Body of pancreas (tissue), 4 donors: ENCODE results near the gene TNFSF15. TPM values are rescaled to one million over a fixed set of nuclear protein-coding genes. Genes with fewer than 3 reads are reported as not detected.

Source experiments
- ATAC-seq: fragments of 150-250 bp; one replicate; pipeline ENCODE4 v1.9.1; 2016
- DNase-seq, 4 donors: peaks; one replicate each; pipeline ENCODE4 v3.0.0-alpha.2; 2019
- H3K27ac ChIP-seq, 4 donors: fragments of 200-600 bp; sonication (generic); 1 replicate in 3 of 4; 2 replicates in 1 of 4; pipeline versions ENCODE4 v1.5.1 to v1.6.1; 2016 to 2019; ENCODE audit warnings: mild to moderate bottlenecking in 1 of 4, mixed read lengths in 1 of 4, moderate library complexity in 1 of 4
- H3K27me3 ChIP-seq, 2 donors: fragments of 200-600 bp; sonication (generic); one replicate each; pipeline ENCODE4 v1.6.0; 2016; ENCODE audit warnings: mild to moderate bottlenecking in 1 of 2
- H3K36me3 ChIP-seq, 2 donors: fragments of 200-600 bp; sonication (generic); replicated peaks in 1 of 2; 2 replicates each; pipeline ENCODE4 v1.5.1; 2016; ENCODE audit warnings: low read depth in 2 of 2; ENCODE audit not compliant: insufficient read depth in 1 of 2
- H3K4me1 ChIP-seq: fragments of 200-600 bp; sonication (generic); one replicate; pipeline ENCODE4 v1.6.0; 2016
- H3K4me3 ChIP-seq, 2 donors: fragments of 200-600 bp; sonication (generic); 1 replicate in 1 of 2; 2 replicates in 1 of 2; pipeline ENCODE4 v1.5.1; 2016 to 2019
- H3K9me3 ChIP-seq, 3 donors: fragments of 200-600 bp; sonication (generic); 1 replicate in 2 of 3; 2 replicates in 1 of 3; pipeline ENCODE4 v1.5.1; 2016
- POLR2A ChIP-seq, 3 donors: fragments of 450-650 bp; IDR thresholded peaks; one replicate each; pipeline ENCODE4 v1.6.1; 2016; ENCODE audit warnings: antibody characterized with exemption in 3 of 3, mild to moderate bottlenecking in 2 of 3
- WGBS, 2 donors: methylation state at CpG; one replicate each; pipeline ENCODE4 v1.1.5; 2017; 5-methylcytosine and 5-hydroxymethylcytosine counted together
- intact Hi-C: fragments of 100-400 bp; cut with DNase I; formaldehyde crosslinking; loops from one replicate; pipeline ENCODE4 v1.15.1; 2023
- total RNA-seq, 2 donors: library from RNA; depleted of rRNA; stranded (reverse); fragments of >200 nt; gene quantifications; one replicate each; pipeline ENCODE4 v1.1.0, GENCODE V29; 2016
- TF ChIP-seq, protein P1 (sequence below), 7 experiments: fragments of 450-650 bp in 4 of 7; fragments of 200-600 bp in 3 of 7; sonication (generic) in 3 of 7; IDR thresholded peaks; one replicate each; pipeline ENCODE4 v1.5.1; 2016 to 2019; ENCODE audit warnings: antibody characterized with exemption in 7 of 7

TNFSF15 gene
- total RNA-seq, 2 donors from 2014 or later, result 0.26 TPM; not detected in 1

DNA sequence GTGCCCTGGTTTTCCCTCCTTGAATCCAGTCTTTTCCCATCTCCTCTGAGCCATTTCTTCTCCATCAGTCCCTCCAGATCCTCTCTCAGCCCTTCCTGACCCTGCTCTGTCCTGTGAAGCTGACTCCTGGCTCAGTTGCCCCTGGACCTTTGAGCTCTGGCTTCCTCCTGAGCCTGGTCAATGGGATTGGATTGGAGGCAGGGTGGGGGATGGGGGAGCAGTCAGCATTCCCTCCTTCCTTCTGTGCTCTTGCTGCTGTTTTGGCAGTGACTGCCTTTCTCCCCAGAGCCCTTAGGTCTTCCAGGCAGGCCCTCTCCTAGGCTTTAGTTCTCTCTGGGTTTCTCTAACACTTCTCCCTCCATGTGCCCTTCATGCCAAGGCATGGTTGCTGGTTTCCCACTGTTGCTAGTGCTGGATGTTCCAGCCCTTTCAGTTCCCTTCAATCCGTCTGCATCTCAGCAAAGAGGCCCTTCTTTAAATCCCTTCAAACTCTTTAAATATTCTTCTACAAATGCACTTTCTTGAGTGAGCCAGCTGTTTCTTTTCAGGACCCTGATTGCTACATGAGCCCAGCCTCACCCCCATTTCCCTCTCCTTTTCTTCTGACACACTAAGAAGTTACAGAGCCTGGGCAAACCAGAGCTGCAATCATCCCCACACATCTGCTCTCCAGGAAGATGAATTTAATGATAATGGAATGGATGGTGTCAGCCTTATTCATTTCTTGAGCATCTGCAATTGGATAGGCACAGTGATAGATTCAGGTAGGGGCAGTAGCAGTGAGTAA is 2.2 kb downstream of the TNFSF15 start:
- WGBS, 2 donors, result 47 to 72% methylated on average over 1 of the region's 1 CpG
- intact Hi-C loops, result no loop called here
- Histone ChIP-seq H3K36me3 (no peaks in the 10 kb centered on the region), H3K4me3 (no peak overlapping the region), H3K27me3 (no peaks in the 10 kb centered on the region), H3K4me1 (peaks cover 28% of the 10 kb centered on the region), H3K9me3 (no peaks in the 10 kb centered on the region), H3K27ac (peak overlapping the region in 1 of 4 donors; percentile 46)
- no peak for ATAC-seq
- no peak for TF ChIP-seq POLR2A (IDR thresholded peaks at IDR 0.05)
- TF ChIP-seq, protein P1, sequence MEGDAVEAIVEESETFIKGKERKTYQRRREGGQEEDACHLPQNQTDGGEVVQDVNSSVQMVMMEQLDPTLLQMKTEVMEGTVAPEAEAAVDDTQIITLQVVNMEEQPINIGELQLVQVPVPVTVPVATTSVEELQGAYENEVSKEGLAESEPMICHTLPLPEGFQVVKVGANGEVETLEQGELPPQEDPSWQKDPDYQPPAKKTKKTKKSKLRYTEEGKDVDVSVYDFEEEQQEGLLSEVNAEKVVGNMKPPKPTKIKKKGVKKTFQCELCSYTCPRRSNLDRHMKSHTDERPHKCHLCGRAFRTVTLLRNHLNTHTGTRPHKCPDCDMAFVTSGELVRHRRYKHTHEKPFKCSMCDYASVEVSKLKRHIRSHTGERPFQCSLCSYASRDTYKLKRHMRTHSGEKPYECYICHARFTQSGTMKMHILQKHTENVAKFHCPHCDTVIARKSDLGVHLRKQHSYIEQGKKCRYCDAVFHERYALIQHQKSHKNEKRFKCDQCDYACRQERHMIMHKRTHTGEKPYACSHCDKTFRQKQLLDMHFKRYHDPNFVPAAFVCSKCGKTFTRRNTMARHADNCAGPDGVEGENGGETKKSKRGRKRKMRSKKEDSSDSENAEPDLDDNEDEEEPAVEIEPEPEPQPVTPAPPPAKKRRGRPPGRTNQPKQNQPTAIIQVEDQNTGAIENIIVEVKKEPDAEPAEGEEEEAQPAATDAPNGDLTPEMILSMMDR (IDR thresholded peaks at IDR 0.05), result no peak
- no peak for DNase-seq

- ATAC-seq (no peak), DNase-seq (no peak)
- Histone ChIP-seq H3K9me3 (no peaks in the 10 kb centered on the region), H3K36me3 (no peaks in the 10 kb centered on the region), H3K4me1 (peaks cover 10% of the 10 kb centered on the region), H3K4me3 (no peak overlapping the region), H3K27me3 (no peaks in the 10 kb centered on the region), H3K27ac (no peak overlapping the region)
- intact Hi-C loops, result no loop called here
- TF ChIP-seq POLR2A (IDR thresholded peaks at IDR 0.05), result no peak
- TF ChIP-seq, protein P1 (IDR thresholded peaks at IDR 0.05), result no peak
- WGBS, 2 donors, result 63 to 66% methylated on average over 2 of the region's 2 CpGs
Observed at GRCh38 chr9:114799925-114800324, 5.9 kb downstream of the TNFSF15 start.

DNA sequence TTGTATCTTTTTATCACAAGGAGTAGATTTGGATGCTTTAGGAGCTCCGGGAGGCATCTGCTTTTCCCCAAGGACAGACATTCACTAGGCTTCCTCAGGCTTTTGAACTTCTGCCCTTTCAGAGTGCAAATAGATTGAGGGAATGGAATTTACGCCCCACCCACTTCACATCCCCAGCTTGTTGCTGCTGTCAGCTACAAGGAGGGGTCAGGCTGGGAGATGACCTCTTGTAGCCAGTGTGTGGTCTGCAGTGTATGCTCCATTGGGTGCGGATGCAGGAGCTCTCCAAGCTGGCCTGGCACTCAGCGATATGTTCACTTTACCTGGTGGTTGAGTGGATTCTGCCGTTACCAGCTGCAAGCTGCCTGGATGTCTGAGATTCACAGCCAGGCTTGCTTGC is 6.4 kb downstream of the TNFSF15 start:
- ATAC-seq (no peak), DNase-seq (no peak)
- no peaks in the 10 kb centered on the region for H3K9me3 ChIP-seq
- no peaks in the 10 kb centered on the region for H3K27me3 ChIP-seq
- no peaks in the 10 kb centered on the region for H3K36me3 ChIP-seq
- 41 to 54% methylated on average over 5 of the region's 5 CpGs for WGBS, 2 donors
- H3K4me3 ChIP-seq, result no peak overlapping the region
- H3K27ac ChIP-seq, result no peak overlapping the region
- peaks cover 5% of the 10 kb centered on the region for H3K4me1 ChIP-seq
- intact Hi-C loops, result no loop called here
- TF ChIP-seq, protein P1 (IDR thresholded peaks at IDR 0.05), result no peak
- no peak for TF ChIP-seq POLR2A (IDR thresholded peaks at IDR 0.05)

DNA sequence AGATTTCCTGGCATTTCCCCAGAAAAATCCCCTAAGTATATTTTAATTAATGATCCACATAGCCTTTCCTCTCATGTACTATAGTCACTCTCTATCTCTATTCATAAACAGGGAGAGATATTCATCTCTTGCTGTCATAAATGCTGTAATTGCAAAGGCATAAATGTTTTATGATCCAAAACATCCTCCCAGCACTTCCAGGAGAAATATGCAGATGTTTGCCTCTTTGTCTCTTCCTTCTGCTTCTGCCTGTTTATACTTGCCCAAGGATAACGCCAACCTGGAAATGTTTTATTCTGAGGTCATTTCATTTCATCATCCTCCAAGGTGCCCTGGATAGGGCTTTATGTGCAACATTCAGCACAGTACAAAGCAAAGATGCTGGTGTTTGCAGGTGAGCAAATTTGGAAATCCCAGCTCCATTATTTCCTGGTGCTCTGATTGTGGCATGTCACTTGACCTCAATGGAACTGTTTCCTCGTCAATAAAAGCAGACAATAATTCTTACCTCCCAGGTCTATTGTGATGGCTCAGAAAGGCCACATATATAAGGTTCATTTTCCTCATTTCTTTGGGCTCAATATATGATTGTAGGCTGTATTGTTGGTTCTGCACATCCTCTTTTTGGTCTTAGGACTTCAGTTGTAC is 6.9 kb downstream of the TNFSF15 start:
- H3K4me1 ChIP-seq, result no peaks in the 10 kb centered on the region
- no peaks in the 10 kb centered on the region for H3K9me3 ChIP-seq
- WGBS, 2 donors, result 23 to 34% methylated on average over 2 of the region's 2 CpGs
- H3K36me3 ChIP-seq, result no peaks in the 10 kb centered on the region
- intact Hi-C loops, result no loop called here
- no peak overlapping the region for H3K27ac ChIP-seq
- DNase-seq, result no peak
- no peaks in the 10 kb centered on the region for H3K27me3 ChIP-seq
- TF ChIP-seq, protein P1 (IDR thresholded peaks at IDR 0.05), result no peak
- no peak for TF ChIP-seq POLR2A (IDR thresholded peaks at IDR 0.05)
- H3K4me3 ChIP-seq, result no peak overlapping the region
- ATAC-seq, result no peak
